ENCODE results near the gene PCNP. TPM values are rescaled to one million over a fixed set of nuclear protein-coding genes. Genes with fewer than 3 reads are reported as not detected.
A peak's percentile ranks its signal among the peaks of the same experiment; 100 is the strongest.
"Not testable (repeated sequence)": the region's sequence is repeated elsewhere in the genome, so short reads cannot be mapped to it uniquely, and the experiment has no call there.

PCNP gene
- total and polyA plus RNA-seq, 9 of the 15 experiments (the other 6 are each of a cell fraction or from before 2014, with no cell fraction given), result 54.3 to 170 (median 150) TPM

DNA sequence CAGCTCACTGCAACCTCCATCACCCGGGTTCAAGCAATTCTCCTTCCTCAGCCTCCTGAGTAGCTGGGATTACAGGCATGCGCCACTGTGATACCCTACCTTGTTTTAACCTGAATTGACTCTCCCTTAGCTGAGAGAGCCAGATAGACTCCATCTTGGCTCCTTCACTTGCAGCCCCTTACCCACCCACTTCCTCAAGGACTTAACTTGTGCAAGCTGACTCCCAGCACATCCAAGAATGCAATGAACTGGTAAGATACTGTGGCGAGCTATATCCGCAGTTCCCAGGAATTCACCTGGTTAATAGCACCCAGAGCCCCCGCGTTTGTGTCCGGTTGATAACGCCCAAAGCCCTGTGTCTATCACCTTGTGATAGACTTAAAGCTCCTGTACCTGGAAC is 58.0 kb downstream of the PCNP start (continued):
- TF ChIP-seq, protein P1, sequence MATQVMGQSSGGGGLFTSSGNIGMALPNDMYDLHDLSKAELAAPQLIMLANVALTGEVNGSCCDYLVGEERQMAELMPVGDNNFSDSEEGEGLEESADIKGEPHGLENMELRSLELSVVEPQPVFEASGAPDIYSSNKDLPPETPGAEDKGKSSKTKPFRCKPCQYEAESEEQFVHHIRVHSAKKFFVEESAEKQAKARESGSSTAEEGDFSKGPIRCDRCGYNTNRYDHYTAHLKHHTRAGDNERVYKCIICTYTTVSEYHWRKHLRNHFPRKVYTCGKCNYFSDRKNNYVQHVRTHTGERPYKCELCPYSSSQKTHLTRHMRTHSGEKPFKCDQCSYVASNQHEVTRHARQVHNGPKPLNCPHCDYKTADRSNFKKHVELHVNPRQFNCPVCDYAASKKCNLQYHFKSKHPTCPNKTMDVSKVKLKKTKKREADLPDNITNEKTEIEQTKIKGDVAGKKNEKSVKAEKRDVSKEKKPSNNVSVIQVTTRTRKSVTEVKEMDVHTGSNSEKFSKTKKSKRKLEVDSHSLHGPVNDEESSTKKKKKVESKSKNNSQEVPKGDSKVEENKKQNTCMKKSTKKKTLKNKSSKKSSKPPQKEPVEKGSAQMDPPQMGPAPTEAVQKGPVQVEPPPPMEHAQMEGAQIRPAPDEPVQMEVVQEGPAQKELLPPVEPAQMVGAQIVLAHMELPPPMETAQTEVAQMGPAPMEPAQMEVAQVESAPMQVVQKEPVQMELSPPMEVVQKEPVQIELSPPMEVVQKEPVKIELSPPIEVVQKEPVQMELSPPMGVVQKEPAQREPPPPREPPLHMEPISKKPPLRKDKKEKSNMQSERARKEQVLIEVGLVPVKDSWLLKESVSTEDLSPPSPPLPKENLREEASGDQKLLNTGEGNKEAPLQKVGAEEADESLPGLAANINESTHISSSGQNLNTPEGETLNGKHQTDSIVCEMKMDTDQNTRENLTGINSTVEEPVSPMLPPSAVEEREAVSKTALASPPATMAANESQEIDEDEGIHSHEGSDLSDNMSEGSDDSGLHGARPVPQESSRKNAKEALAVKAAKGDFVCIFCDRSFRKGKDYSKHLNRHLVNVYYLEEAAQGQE (IDR thresholded peaks at IDR 0.05; ENCODE audit: borderline replicate concordance), result not testable (repeated sequence)
- TF ChIP-seq, protein P1 (CRISPR knock-in tag; IDR thresholded peaks at IDR 0.05; ENCODE audit: low read depth), result 0 out of 2 replicates have a peak, but pooled peaks have one; percentile 40
- TF ChIP-seq, protein P2, sequence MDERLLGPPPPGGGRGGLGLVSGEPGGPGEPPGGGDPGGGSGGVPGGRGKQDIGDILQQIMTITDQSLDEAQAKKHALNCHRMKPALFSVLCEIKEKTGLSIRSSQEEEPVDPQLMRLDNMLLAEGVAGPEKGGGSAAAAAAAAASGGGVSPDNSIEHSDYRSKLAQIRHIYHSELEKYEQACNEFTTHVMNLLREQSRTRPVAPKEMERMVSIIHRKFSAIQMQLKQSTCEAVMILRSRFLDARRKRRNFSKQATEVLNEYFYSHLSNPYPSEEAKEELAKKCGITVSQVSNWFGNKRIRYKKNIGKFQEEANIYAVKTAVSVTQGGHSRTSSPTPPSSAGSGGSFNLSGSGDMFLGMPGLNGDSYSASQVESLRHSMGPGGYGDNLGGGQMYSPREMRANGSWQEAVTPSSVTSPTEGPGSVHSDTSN (CRISPR knock-in tag; IDR thresholded peaks at IDR 0.05; ENCODE audit: low read depth), result not testable (repeated sequence)
- TF ChIP-seq, protein P2 (tag; conservative IDR thresholded peaks at IDR 0.05; ENCODE audit: low read depth), result 0 out of 2 replicates have a peak, but pooled peaks have one; percentile 26
- TF ChIP-seq, protein P3, sequence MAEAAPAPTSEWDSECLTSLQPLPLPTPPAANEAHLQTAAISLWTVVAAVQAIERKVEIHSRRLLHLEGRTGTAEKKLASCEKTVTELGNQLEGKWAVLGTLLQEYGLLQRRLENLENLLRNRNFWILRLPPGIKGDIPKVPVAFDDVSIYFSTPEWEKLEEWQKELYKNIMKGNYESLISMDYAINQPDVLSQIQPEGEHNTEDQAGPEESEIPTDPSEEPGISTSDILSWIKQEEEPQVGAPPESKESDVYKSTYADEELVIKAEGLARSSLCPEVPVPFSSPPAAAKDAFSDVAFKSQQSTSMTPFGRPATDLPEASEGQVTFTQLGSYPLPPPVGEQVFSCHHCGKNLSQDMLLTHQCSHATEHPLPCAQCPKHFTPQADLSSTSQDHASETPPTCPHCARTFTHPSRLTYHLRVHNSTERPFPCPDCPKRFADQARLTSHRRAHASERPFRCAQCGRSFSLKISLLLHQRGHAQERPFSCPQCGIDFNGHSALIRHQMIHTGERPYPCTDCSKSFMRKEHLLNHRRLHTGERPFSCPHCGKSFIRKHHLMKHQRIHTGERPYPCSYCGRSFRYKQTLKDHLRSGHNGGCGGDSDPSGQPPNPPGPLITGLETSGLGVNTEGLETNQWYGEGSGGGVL (CRISPR knock-in tag; IDR thresholded peaks at IDR 0.05), result peak; percentile 78
- TF ChIP-seq ZNF75A (CRISPR knock-in tag; IDR thresholded peaks at IDR 0.05) (0 out of 2 replicates have a peak, but pooled peaks have one; percentile 49), RHOXF2B (CRISPR knock-in tag; conservative IDR thresholded peaks at IDR 0.05) (peak; percentile 84; the same call in 1 of the 2 replicates), DMBX1 (CRISPR knock-in tag; IDR thresholded peaks at IDR 0.05; ENCODE audit: borderline replicate concordance) (peak; percentile 99), CXXC5 (CRISPR knock-in tag; IDR thresholded peaks at IDR 0.05) (peak; percentile 94), MYC (CRISPR knock-in tag; IDR thresholded peaks at IDR 0.05; ENCODE audit: borderline replicate concordance, low read depth) (peak; percentile 89)
- TF ChIP-seq, protein P4, sequence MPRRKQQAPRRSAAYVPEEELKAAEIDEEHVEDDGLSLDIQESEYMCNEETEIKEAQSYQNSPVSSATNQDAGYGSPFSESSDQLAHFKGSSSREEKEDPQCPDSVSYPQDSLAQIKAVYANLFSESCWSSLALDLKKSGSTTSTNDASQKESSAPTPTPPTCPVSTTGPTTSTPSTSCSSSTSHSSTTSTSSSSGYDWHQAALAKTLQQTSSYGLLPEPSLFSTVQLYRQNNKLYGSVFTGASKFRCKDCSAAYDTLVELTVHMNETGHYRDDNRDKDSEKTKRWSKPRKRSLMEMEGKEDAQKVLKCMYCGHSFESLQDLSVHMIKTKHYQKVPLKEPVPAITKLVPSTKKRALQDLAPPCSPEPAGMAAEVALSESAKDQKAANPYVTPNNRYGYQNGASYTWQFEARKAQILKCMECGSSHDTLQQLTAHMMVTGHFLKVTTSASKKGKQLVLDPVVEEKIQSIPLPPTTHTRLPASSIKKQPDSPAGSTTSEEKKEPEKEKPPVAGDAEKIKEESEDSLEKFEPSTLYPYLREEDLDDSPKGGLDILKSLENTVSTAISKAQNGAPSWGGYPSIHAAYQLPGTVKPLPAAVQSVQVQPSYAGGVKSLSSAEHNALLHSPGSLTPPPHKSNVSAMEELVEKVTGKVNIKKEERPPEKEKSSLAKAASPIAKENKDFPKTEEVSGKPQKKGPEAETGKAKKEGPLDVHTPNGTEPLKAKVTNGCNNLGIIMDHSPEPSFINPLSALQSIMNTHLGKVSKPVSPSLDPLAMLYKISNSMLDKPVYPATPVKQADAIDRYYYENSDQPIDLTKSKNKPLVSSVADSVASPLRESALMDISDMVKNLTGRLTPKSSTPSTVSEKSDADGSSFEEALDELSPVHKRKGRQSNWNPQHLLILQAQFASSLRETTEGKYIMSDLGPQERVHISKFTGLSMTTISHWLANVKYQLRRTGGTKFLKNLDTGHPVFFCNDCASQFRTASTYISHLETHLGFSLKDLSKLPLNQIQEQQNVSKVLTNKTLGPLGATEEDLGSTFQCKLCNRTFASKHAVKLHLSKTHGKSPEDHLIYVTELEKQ (CRISPR knock-in tag; IDR thresholded peaks at IDR 0.05), result peak; percentile 89
- not testable (repeated sequence) for TF ChIP-seq MYC (IDR thresholded peaks at IDR 0.05; ENCODE audit: low read depth, low read length)

All from K562 (cell line).